Superior temporal gyrus (tissue), 1 donor: Measurements from ENCODE around the gene NSUN3.
"Not testable (repeated sequence)": the region's sequence is repeated elsewhere in the genome, so short reads cannot be mapped to it uniquely, and the experiment has no call there.

Experiments used
- DNase-seq: peaks from one replicate; pipeline ENCODE4 v3.0.0-alpha.2; 2016; ENCODE audit errors: extremely low spot score

NSUN3 gene

GRCh38 chr3:94069194-94069813 is 6.4 kb downstream of the NSUN3 start:
- DNase-seq = peak; percentile 70

GRCh38 chr3:94070341-94070911 is 7.6 kb downstream of the NSUN3 start:
- DNase-seq = no peak

- no peak for DNase-seq
Observed at GRCh38 chr3:94071713-94072284, 8.9 kb downstream of the NSUN3 start.

- no peak for DNase-seq
Observed at GRCh38 chr3:94076055-94076454, 13.2 kb downstream of the NSUN3 start.

GRCh38 chr3:94080552-94080951 is 17.7 kb downstream of the NSUN3 start:
- DNase-seq = not testable (repeated sequence)

- no peak for DNase-seq
Observed at GRCh38 chr3:94081884-94082283, 19.0 kb downstream of the NSUN3 start.

- no peak for DNase-seq
Observed at GRCh38 chr3:94082391-94082937, 19.6 kb downstream of the NSUN3 start.

- no peak for DNase-seq
Observed at GRCh38 chr3:94083261-94083660, 20.4 kb downstream of the NSUN3 start.

GRCh38 chr3:94089126-94089525 is 26.3 kb downstream of the NSUN3 start:
- DNase-seq = no peak

- no peak for DNase-seq
Observed at GRCh38 chr3:94092086-94092485, 29.2 kb downstream of the NSUN3 start.

GRCh38 chr3:94093151-94093550 is 30.3 kb downstream of the NSUN3 start:
- no peak for DNase-seq

GRCh38 chr3:94095111-94095510 is 32.2 kb downstream of the NSUN3 start:
- DNase-seq = no peak

- DNase-seq = no peak
Observed at GRCh38 chr3:94098452-94098851, 35.6 kb downstream of the NSUN3 start.

GRCh38 chr3:94099311-94099710 is 36.5 kb downstream of the NSUN3 start:
- DNase-seq = no peak

GRCh38 chr3:94101860-94102259 is 39.0 kb downstream of the NSUN3 start:
- no peak for DNase-seq

- DNase-seq = no peak
Observed at GRCh38 chr3:94106268-94106667, 43.4 kb downstream of the NSUN3 start.

GRCh38 chr3:94110232-94110631 is 47.4 kb downstream of the NSUN3 start:
- not testable (repeated sequence) for DNase-seq

- DNase-seq = no peak
Observed at GRCh38 chr3:94110854-94111253, 48.0 kb downstream of the NSUN3 start.

- no peak for DNase-seq
Observed at GRCh38 chr3:94114666-94115065, 51.8 kb downstream of the NSUN3 start.

- DNase-seq = peak; percentile 88
Observed at GRCh38 chr3:94115482-94115881, 52.6 kb downstream of the NSUN3 start.

GRCh38 chr3:94117729-94118128 is 54.9 kb downstream of the NSUN3 start:
- no peak for DNase-seq

GRCh38 chr3:94118390-94118789 is 55.5 kb downstream of the NSUN3 start:
- no peak for DNase-seq

GRCh38 chr3:94121161-94121560 is 58.3 kb downstream of the NSUN3 start:
- DNase-seq = no peak
